HAP-1 (cell line): Measurements from ENCODE around the gene SMG6.
A peak's percentile ranks its signal among the peaks of the same experiment; 100 is the strongest.
"Not testable (repeated sequence)": the region's sequence is repeated elsewhere in the genome, so short reads cannot be mapped to it uniquely, and the experiment has no call there.

Experiments used
- DNase-seq, 2 experiments: peaks; one replicate each; pipeline ENCODE4 v3.0.0-alpha.2; 2016 to 2020; ENCODE audit warnings: low spot score in 2 of 2
- H3K27me3 ChIP-seq: fragments of 250-450 bp; sonication (Bioruptor Pico); 2 replicates; pipeline ENCODE4 v1.5.1; 2020; ENCODE audit warnings: low read depth, mild to moderate bottlenecking, moderate library complexity
- H3K36me3 ChIP-seq: fragments of 250-450 bp; sonication (Bioruptor Pico); replicated peaks from 2 replicates; pipeline ENCODE4 v1.5.1; 2020; ENCODE audit warnings: mild to moderate bottlenecking
- H3K4me1 ChIP-seq: fragments of 250-450 bp; sonication (Bioruptor Pico); 2 replicates; pipeline ENCODE4 v1.5.1; 2020; ENCODE audit warnings: mild to moderate bottlenecking
- H3K4me3 ChIP-seq: fragments of 250-450 bp; sonication (Bioruptor Pico); 2 replicates; pipeline ENCODE4 v1.5.1; 2020; ENCODE audit warnings: mild to moderate bottlenecking, moderate library complexity
- H3K9me3 ChIP-seq: fragments of 250-450 bp; sonication (Bioruptor Pico); 2 replicates; pipeline ENCODE4 v1.5.1; 2020; ENCODE audit warnings: mild to moderate bottlenecking, moderate library complexity
- in situ Hi-C: fragments of 300-500 bp; cut with MboI; formaldehyde crosslinking; loops from 3 replicates; pipeline ENCODE4 v1.14.3; 2020; ENCODE audit warnings: low sequenced_read_pairs, inconsistent platforms, mixed read lengths

The SMG6 gene

GRCh38 chr17:2203818-2204217, 99.8 kb downstream of the SMG6 start:
- DNase-seq, result no peak
- Histone ChIP-seq H3K4me1 (peaks cover 18% of the 10 kb centered on the region), H3K36me3 (no peaks in the 10 kb centered on the region), H3K9me3 (no peaks in the 10 kb centered on the region), H3K27me3 (no peaks in the 10 kb centered on the region), H3K4me3 (no peak overlapping the region)
- in situ Hi-C loops, result no loop called here

- Histone ChIP-seq H3K36me3 (no peaks in the 10 kb centered on the region), H3K4me3 (no peak overlapping the region), H3K4me1 (peaks cover 10% of the 10 kb centered on the region), H3K27me3 (no peaks in the 10 kb centered on the region), H3K9me3 (no peaks in the 10 kb centered on the region)
- in situ Hi-C loops, result no loop called here
- DNase-seq, result no peak
Measured at GRCh38 chr17:2202996-2203575, 100.5 kb downstream of the SMG6 start.

- DNase-seq, result no peak
- in situ Hi-C loops, result no loop called here
- no peaks in the 10 kb centered on the region for H3K36me3 ChIP-seq
- no peak overlapping the region for H3K4me3 ChIP-seq
- no peaks in the 10 kb centered on the region for H3K27me3 ChIP-seq
- H3K4me1 ChIP-seq, result peaks cover 4% of the 10 kb centered on the region
- H3K9me3 ChIP-seq, result no peaks in the 10 kb centered on the region
Measured at GRCh38 chr17:2202302-2202995, 101.1 kb downstream of the SMG6 start.

DNA sequence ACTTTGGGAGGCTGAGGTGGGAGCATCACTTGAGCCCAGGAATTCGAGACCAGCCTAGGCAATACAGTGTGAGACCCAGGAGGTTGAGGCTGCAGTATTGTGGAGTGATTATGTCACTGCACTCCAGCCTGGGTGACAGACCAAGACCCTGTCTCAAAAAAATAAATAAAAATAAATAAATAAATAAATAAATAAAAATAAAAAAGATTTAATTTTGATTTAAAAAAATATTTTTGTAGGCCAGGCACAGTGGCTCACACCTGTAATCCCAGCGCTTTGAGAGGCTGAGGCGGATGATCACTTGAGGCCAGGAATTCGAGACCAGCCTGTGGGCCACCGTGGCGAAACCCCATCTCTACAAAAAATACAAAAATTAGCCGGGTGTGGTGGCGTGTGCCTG, 104.2 kb downstream of the SMG6 start:
- H3K9me3 ChIP-seq, H3K27me3 ChIP-seq, DNase-seq, H3K36me3 ChIP-seq, H3K4me1 ChIP-seq, H3K4me3 ChIP-seq, in situ Hi-C loops: not testable (repeated sequence)

GRCh38 chr17:2198927-2199326, 104.7 kb downstream of the SMG6 start:
- no peaks in the 10 kb centered on the region for H3K9me3 ChIP-seq
- H3K27me3 ChIP-seq, result no peaks in the 10 kb centered on the region
- H3K36me3 ChIP-seq, result no peaks in the 10 kb centered on the region
- no peaks in the 10 kb centered on the region for H3K4me1 ChIP-seq
- H3K4me3 ChIP-seq, result no peak overlapping the region
- no peak for DNase-seq
- in situ Hi-C loops, result no loop called here

GRCh38 chr17:2197271-2197670, 106.3 kb downstream of the SMG6 start:
- H3K4me3 ChIP-seq, result no peak overlapping the region
- H3K4me1 ChIP-seq, result no peaks in the 10 kb centered on the region
- in situ Hi-C loops, result no loop called here
- H3K27me3 ChIP-seq, result no peaks in the 10 kb centered on the region
- H3K9me3 ChIP-seq, result no peaks in the 10 kb centered on the region
- H3K36me3 ChIP-seq, result no peaks in the 10 kb centered on the region; the same call in 1 of the 2 replicates
- DNase-seq, result no peak

GRCh38 chr17:2195729-2196128, 107.9 kb downstream of the SMG6 start:
- Histone ChIP-seq H3K4me1 (no peaks in the 10 kb centered on the region), H3K27me3 (no peaks in the 10 kb centered on the region), H3K36me3 (no peaks in the 10 kb centered on the region; the same call in 1 of the 2 replicates), H3K4me3 (no peak overlapping the region), H3K9me3 (no peaks in the 10 kb centered on the region)
- DNase-seq, result no peak
- in situ Hi-C loops, result no loop called here

- in situ Hi-C loops, result no loop called here
- Histone ChIP-seq H3K9me3 (no peaks in the 10 kb centered on the region), H3K4me3 (no peak overlapping the region), H3K4me1 (no peaks in the 10 kb centered on the region), H3K27me3 (no peaks in the 10 kb centered on the region), H3K36me3 (no peaks in the 10 kb centered on the region; the same call in 1 of the 2 replicates)
- DNase-seq, result peak in 1 of 2 experiments; percentile 31
Measured at GRCh38 chr17:2194889-2195335, 108.7 kb downstream of the SMG6 start.

- no peaks in the 10 kb centered on the region for H3K27me3 ChIP-seq
- in situ Hi-C loops, result no loop called here
- H3K4me1 ChIP-seq, result no peaks in the 10 kb centered on the region
- no peak for DNase-seq
- H3K9me3 ChIP-seq, result no peaks in the 10 kb centered on the region
- no peak overlapping the region for H3K4me3 ChIP-seq
- H3K36me3 ChIP-seq, result no peaks in the 10 kb centered on the region; the same call in 1 of the 2 replicates
Measured at GRCh38 chr17:2192367-2193057, 111.1 kb downstream of the SMG6 start.

- DNase-seq, result no peak
- Histone ChIP-seq H3K27me3 (no peaks in the 10 kb centered on the region), H3K36me3 (no peaks in the 10 kb centered on the region; the same call in 1 of the 2 replicates), H3K4me1 (no peaks in the 10 kb centered on the region), H3K9me3 (no peaks in the 10 kb centered on the region), H3K4me3 (no peak overlapping the region)
- in situ Hi-C loops, result no loop called here
Measured at GRCh38 chr17:2191785-2192184, 111.8 kb downstream of the SMG6 start.

- Histone ChIP-seq H3K27me3 (no peaks in the 10 kb centered on the region), H3K4me1 (no peaks in the 10 kb centered on the region), H3K36me3 (no peaks in the 10 kb centered on the region; the same call in 1 of the 2 replicates), H3K9me3 (no peaks in the 10 kb centered on the region), H3K4me3 (no peak overlapping the region)
- in situ Hi-C loops, result no loop called here
- DNase-seq, result no peak
Measured at GRCh38 chr17:2191227-2191626, 112.4 kb downstream of the SMG6 start.

DNA sequence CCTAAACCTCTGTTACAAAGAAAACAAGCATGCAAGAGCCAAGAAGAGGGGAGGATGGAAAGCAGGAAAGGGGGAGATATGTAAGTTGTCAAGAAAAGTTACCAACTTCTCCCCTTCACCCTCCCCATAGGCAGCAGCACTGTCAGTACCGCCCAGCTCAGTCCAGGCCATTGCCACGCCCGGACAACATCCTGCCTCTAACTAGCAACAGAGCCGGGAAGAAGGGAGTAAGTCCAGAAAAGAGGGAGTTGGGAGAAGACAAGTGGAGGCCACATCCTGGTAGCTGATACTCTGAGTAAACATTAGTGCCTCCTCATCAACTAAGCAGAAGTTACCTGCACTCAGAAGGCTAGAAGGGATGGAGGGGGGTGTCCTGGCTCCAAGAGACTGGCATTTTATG, 113.6 kb downstream of the SMG6 start:
- in situ Hi-C loops, result no loop called here
- Histone ChIP-seq H3K4me1 (no peaks in the 10 kb centered on the region), H3K27me3 (no peaks in the 10 kb centered on the region), H3K9me3 (no peaks in the 10 kb centered on the region), H3K4me3 (no peak overlapping the region), H3K36me3 (no peaks in the 10 kb centered on the region; the same call in 1 of the 2 replicates)
- no peak for DNase-seq

GRCh38 chr17:2188971-2189630, 114.5 kb downstream of the SMG6 start:
- Histone ChIP-seq H3K9me3 (no peaks in the 10 kb centered on the region), H3K4me1 (no peaks in the 10 kb centered on the region), H3K4me3 (no peak overlapping the region), H3K36me3 (no peaks in the 10 kb centered on the region; the same call in 1 of the 2 replicates), H3K27me3 (no peaks in the 10 kb centered on the region)
- in situ Hi-C loops, result no loop called here
- no peak for DNase-seq

DNA sequence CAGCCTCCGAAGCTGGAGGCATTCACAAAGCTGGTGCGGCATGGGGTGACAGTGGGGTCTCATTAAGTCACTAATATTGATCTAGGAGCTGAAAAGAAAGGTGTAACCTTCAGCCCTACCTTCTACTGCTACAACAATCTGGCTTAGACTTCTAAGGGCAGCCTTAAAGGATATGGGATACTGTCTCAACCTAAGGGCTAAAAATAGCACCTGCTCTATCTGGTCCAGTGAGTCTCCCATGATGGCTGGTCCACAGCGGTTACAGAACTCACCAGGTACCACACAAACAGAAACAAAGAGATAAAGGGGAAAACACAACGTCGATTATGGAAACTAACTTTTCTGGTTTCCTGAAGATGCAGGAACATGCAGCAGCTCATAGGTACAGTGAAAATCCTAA, 115.8 kb downstream of the SMG6 start:
- in situ Hi-C loops, result no loop called here
- Histone ChIP-seq H3K27me3 (no peaks in the 10 kb centered on the region), H3K4me1 (no peaks in the 10 kb centered on the region), H3K9me3 (no peaks in the 10 kb centered on the region), H3K36me3 (no peaks in the 10 kb centered on the region; the same call in 1 of the 2 replicates), H3K4me3 (no peak overlapping the region)
- DNase-seq, result no peak
